Stimulated activated naive CD8-positive, alpha-beta T cell treated with anti-CD3 and anti-CD28 coated beads, Interleukin-15, amount 100 ng/mL, for 72 hours (primary cell): ENCODE measurements around the gene ARHGAP18.

Experiments
- ATAC-seq: fragments of 150-1000 bp; cut with Tn5 transposase; 2 replicates; pipeline ENCODE4 v1.10.0; 2021; ENCODE audit warnings: mild to moderate bottlenecking, moderate library complexity
- DNase-seq, 2 donors: peaks; one replicate each; pipeline ENCODE4 v3.0.0; 2021 to 2022
- H3K27ac Mint-ChIP-seq, 2 donors: one replicate each; pipeline ENCODE4 v1.8.0; 2022; ENCODE audit warnings: mild to moderate bottlenecking in 2 of 2, mixed read lengths in 2 of 2, moderate library complexity in 2 of 2
- H3K27me3 Mint-ChIP-seq: one replicate; pipeline ENCODE4 v1.8.0; 2022; ENCODE audit warnings: mixed read lengths
- H3K4me1 Mint-ChIP-seq: one replicate; pipeline ENCODE4 v1.8.0; 2022; ENCODE audit warnings: mild to moderate bottlenecking, mixed read lengths
- H3K4me3 Mint-ChIP-seq, 2 donors: one replicate each; pipeline ENCODE4 v1.8.0; 2022; ENCODE audit warnings: mild to moderate bottlenecking in 2 of 2, mixed read lengths in 2 of 2, moderate library complexity in 1 of 2
- H3K9me3 Mint-ChIP-seq, 2 donors: one replicate each; pipeline ENCODE4 v1.8.0; 2022; ENCODE audit warnings: mixed read lengths in 2 of 2

The ARHGAP18 gene

GRCh38 chr6:129612440-129612839 lies 97.5 kb downstream of the ARHGAP18 start:
- no peak overlapping the region for H3K27ac Mint-ChIP-seq
- H3K27me3 Mint-ChIP-seq: no peaks in the 10 kb centered on the region
- no peak overlapping the region for H3K4me3 Mint-ChIP-seq
- no peaks in the 10 kb centered on the region for H3K9me3 Mint-ChIP-seq
- no peak for ATAC-seq
- no peak for DNase-seq
- H3K4me1 Mint-ChIP-seq: no peaks in the 10 kb centered on the region

GRCh38 chr6:129609635-129610034 lies 100.3 kb downstream of the ARHGAP18 start:
- H3K27ac Mint-ChIP-seq: no peak overlapping the region
- no peak overlapping the region for H3K4me3 Mint-ChIP-seq
- DNase-seq (no peak), ATAC-seq (no peak)
- H3K4me1 Mint-ChIP-seq: no peaks in the 10 kb centered on the region
- H3K27me3 Mint-ChIP-seq: no peaks in the 10 kb centered on the region
- no peaks in the 10 kb centered on the region for H3K9me3 Mint-ChIP-seq

DNA sequence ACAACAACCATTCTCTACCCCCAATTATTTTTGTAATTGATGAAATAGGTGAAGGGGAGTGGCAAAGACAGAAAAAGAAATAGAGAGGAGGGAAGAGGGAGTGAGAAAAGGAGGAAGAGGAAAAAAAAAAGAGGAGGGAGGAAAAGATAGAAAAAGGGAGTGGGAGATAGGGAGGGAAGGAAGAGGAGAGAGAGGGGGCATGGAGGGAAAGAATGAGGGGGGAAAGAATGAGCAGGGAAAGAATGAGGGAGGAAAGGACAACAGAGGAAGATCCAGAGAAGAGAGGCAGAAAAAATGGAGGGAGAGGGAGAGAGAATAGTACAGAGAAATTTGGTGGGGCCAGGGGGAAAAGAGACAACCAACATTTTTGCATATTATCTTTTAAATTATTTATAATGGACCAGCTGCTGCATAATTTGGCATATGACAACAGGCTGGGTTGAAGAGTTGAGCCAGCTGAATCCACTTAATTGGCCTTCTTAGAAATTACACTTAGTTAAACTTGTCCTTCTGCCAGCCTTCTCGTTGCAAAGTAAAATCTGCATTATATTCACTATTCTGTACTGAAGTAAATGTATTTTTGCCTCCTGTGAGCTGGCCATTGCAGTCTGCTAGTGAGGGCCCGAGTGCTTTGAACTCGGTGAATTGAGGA lies 101.0 kb downstream of the ARHGAP18 start:
- Mint-ChIP-seq H3K27me3 (no peaks in the 10 kb centered on the region), H3K9me3 (no peaks in the 10 kb centered on the region), H3K4me1 (no peaks in the 10 kb centered on the region), H3K27ac (no peak overlapping the region), H3K4me3 (no peak overlapping the region)
- ATAC-seq (no peak), DNase-seq (no peak)

DNA sequence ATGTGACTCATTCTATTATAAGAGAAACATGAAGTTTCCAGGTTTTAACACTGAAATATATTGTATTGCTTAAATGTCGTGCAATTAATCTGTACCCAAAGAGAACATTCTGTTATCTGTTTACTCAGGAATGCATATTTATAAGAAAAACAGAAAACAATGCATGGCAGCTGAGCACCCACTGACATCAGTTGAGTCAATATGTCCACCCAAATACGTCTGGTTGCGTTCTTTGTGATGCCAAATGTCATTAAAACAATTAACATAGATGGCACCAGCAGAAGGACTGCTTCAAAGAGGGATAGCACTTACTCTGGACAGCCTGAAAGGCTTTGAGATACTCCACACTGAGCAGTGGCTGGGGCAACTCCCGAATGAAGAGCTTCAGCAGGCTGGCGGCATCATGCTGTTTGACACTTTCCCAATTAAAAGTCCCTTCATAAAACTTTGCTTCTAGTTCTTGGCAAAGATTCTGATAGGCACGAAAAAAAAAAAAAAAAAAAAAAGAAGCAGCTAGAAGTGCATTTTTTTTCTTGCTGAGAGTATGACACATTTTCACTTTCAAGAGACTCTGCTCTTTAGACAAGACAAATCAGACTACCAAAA lies 102.3 kb downstream of the ARHGAP18 start:
- H3K4me1 Mint-ChIP-seq: no peaks in the 10 kb centered on the region
- ATAC-seq: no peak
- no peak for DNase-seq
- H3K9me3 Mint-ChIP-seq: no peaks in the 10 kb centered on the region
- H3K27ac Mint-ChIP-seq: no peak overlapping the region
- no peak overlapping the region for H3K4me3 Mint-ChIP-seq
- H3K27me3 Mint-ChIP-seq: no peaks in the 10 kb centered on the region

- DNase-seq (no peak), ATAC-seq (peak; percentile 77)
- Mint-ChIP-seq H3K9me3 (no peaks in the 10 kb centered on the region), H3K4me3 (no peak overlapping the region), H3K27ac (no peak overlapping the region), H3K27me3 (no peaks in the 10 kb centered on the region), H3K4me1 (no peaks in the 10 kb centered on the region)
Observed at GRCh38 chr6:129606664-129607063, 103.3 kb downstream of the ARHGAP18 start.

GRCh38 chr6:129605967-129606366 lies 104.0 kb downstream of the ARHGAP18 start:
- Mint-ChIP-seq H3K27me3 (no peaks in the 10 kb centered on the region), H3K9me3 (no peaks in the 10 kb centered on the region), H3K4me1 (no peaks in the 10 kb centered on the region), H3K27ac (no peak overlapping the region), H3K4me3 (no peak overlapping the region)
- DNase-seq (no peak), ATAC-seq (no peak)

DNA sequence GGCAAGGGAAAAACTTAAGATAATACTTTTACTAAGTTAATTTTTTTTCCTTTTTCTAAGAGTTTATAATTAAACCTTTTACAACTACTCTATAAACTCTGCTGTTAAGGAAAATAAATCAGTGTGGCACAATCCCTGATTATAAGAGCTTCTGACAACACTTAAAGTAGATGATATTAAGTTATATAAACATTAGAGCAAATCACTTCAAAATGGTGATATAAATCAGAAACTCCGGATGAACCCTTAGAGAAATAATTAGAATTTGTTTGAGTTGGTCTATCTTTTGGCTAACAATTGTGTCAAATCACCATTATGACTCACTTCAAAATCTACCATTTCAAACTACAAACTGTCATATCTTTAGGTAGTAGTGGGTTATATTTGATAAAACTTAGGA lies 104.9 kb downstream of the ARHGAP18 start:
- H3K27ac Mint-ChIP-seq: no peak overlapping the region
- no peaks in the 10 kb centered on the region for H3K27me3 Mint-ChIP-seq
- H3K9me3 Mint-ChIP-seq: no peaks in the 10 kb centered on the region
- ATAC-seq: no peak
- H3K4me3 Mint-ChIP-seq: no peak overlapping the region
- no peak for DNase-seq
- no peaks in the 10 kb centered on the region for H3K4me1 Mint-ChIP-seq

GRCh38 chr6:129604321-129604720 lies 105.7 kb downstream of the ARHGAP18 start:
- Mint-ChIP-seq H3K4me1 (no peaks in the 10 kb centered on the region), H3K9me3 (no peaks in the 10 kb centered on the region), H3K4me3 (no peak overlapping the region), H3K27ac (no peak overlapping the region), H3K27me3 (no peaks in the 10 kb centered on the region)
- no peak for DNase-seq
- no peak for ATAC-seq

GRCh38 chr6:129603741-129604140 lies 106.2 kb downstream of the ARHGAP18 start:
- H3K9me3 Mint-ChIP-seq: no peaks in the 10 kb centered on the region
- H3K4me1 Mint-ChIP-seq: no peaks in the 10 kb centered on the region
- H3K4me3 Mint-ChIP-seq: no peak overlapping the region
- no peak overlapping the region for H3K27ac Mint-ChIP-seq
- no peaks in the 10 kb centered on the region for H3K27me3 Mint-ChIP-seq
- ATAC-seq (no peak), DNase-seq (no peak)

DNA sequence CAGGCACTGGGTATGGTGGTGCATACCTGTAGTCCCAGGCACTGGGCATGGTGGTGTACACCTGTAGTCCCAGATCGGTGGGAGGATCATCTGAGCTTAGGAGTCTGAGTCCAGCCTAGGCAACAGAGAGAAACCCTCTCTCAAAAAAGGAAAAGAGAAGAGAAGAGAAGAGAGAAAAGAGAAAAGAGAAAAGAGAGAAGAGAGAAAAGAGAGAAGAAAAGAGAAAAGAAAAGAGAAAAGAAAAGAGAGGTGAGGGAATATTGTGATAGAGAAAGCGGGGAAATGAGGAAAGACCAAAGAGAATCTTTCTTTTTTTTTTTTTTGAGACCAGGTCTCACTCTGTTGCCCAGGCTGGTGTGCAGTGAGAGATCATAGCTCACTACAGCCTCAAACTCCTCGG lies 108.7 kb downstream of the ARHGAP18 start:
- Mint-ChIP-seq H3K9me3 (no peaks in the 10 kb centered on the region), H3K4me1 (no peaks in the 10 kb centered on the region), H3K4me3 (no peak overlapping the region), H3K27me3 (no peaks in the 10 kb centered on the region), H3K27ac (no peak overlapping the region)
- ATAC-seq (no peak), DNase-seq (no peak)

DNA sequence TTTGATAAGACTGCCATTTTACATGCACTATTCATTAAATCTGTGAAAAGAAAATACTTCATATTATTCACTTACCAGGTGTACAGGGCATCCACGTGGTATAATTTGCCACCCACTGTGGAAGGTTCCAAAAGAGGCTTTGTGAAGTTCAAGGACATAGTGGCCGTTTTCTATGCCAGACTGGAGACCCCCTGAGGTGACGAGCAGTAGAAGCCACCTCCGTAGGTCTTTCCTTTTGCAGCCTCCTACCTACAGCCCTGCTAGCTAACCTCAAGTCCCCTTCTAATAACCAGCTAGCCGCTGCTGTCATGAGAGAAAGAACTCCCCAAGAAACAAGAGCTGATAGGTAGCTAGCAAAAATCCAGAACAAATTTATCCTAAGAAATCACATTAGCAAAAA lies 110.5 kb downstream of the ARHGAP18 start:
- no peak overlapping the region for H3K27ac Mint-ChIP-seq
- H3K9me3 Mint-ChIP-seq: no peaks in the 10 kb centered on the region
- H3K4me1 Mint-ChIP-seq: no peaks in the 10 kb centered on the region

GRCh38 chr6:129598244-129599187 lies 111.5 kb downstream of the ARHGAP18 start:
- Mint-ChIP-seq H3K27me3 (no peaks in the 10 kb centered on the region), H3K9me3 (no peaks in the 10 kb centered on the region), H3K27ac (no peak overlapping the region), H3K4me3 (no peak overlapping the region), H3K4me1 (no peaks in the 10 kb centered on the region)
- peak; percentile 66 for ATAC-seq
- DNase-seq: peak in 1 of 2 donors; percentile 15

More for the DNA sequence above, 110.5 kb downstream of the ARHGAP18 start:
- ATAC-seq (no peak), DNase-seq (no peak)
- H3K27me3 Mint-ChIP-seq: no peaks in the 10 kb centered on the region
- H3K4me3 Mint-ChIP-seq: no peak overlapping the region

DNA sequence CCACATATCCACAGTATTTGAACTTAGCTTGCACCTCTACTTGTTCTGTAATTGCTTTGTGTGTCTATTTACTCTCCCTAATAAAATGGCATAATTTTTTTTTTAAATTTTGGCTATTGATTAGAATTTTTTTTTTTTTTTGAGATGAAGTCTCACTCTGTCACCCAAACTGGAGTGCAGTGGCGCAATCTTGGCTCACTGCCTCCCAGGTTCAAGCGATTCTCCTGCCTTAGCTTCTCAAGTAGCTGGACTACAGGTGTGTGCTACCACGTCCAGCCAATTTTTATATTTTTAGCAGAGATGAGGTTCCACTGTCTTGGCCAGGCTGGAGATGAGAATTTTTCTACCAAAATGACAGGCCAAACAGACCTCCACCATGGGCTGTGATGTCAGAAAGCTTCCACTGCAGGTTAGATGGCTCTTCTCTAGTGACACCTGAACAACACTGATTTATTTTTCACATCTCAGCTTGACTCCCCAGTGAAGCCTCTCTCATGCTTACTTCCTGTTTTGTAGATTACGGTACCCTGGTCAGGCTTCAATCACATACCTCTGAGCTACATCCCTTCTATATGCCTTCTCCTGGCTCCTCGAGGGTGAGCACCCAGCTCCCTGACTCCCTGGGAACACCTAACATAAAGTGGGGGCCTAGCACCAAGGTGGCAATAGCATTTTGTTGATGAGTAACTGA lies 112.8 kb downstream of the ARHGAP18 start:
- no peak for DNase-seq
- ATAC-seq: no peak
- Mint-ChIP-seq H3K27me3 (no peaks in the 10 kb centered on the region), H3K9me3 (no peaks in the 10 kb centered on the region), H3K4me3 (no peak overlapping the region), H3K4me1 (no peaks in the 10 kb centered on the region), H3K27ac (no peak overlapping the region)

GRCh38 chr6:129596522-129596921 lies 113.5 kb downstream of the ARHGAP18 start:
- no peak overlapping the region for H3K4me3 Mint-ChIP-seq
- no peaks in the 10 kb centered on the region for H3K4me1 Mint-ChIP-seq
- H3K9me3 Mint-ChIP-seq: no peaks in the 10 kb centered on the region
- DNase-seq (no peak), ATAC-seq (no peak)
- no peaks in the 10 kb centered on the region for H3K27me3 Mint-ChIP-seq
- H3K27ac Mint-ChIP-seq: no peak overlapping the region

DNA sequence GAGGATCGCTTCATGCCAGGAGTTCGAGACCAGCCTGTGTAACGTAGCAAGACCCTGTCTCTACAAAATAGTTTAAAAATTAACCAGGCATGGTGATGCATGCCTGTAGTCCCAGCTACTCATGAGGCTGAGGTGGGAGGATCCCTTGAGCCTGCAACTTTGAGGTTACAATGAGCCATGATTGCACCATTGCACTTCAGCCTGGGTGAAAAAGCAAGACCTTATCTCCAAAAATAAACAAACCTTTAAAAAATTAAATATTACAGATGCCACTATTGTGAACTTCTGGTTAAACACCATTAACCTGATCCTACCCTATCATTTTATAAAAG lies 116.8 kb downstream of the ARHGAP18 start:
- Mint-ChIP-seq H3K9me3 (peaks cover 0 to 2% of the 10 kb centered on the region in 2 donors), H3K4me3 (no peak overlapping the region), H3K27ac (no peak overlapping the region), H3K27me3 (no peaks in the 10 kb centered on the region), H3K4me1 (no peaks in the 10 kb centered on the region)
- ATAC-seq: no peak
- no peak for DNase-seq
